Measurements from ENCODE around the gene CARD9.
A peak's percentile ranks its signal among the peaks of the same experiment; 100 is the strongest.

DNA sequence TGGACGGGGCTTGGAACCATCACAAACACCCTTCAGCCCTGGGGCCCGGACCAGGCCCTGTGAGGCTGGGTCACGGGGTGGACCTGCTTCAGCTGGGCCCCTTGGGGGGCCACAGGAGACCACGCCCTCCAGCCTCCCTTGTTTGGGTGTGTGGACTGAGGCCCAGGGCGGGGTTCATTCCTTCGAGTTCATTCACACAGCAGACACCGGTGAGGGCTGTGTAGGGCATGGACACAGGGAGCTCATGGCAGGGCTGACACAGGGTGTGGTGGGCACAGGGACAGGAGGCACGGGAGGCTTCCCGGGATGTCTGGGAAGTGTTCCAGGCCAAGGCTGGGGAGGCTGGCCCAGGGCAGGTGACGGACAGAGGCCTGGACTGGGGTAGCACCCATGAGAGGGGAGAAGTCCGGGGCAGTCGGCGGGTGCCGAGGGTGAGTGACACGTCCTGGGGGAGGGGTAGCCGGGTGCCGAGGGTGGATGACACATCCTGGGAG, 18.8 kb downstream of the CARD9 start:
- no peak for TF ChIP-seq CTCF (IDR thresholded peaks at IDR 0.05)
- peak in 1 of 2 donors; percentile 49 for TF ChIP-seq POLR2A (IDR thresholded peaks at IDR 0.05)

Data from heart left ventricle (tissue), 13 donors.